Smooth muscle cell (in vitro differentiated cells): ENCODE measurements around the gene SNCB. TPM values are rescaled to one million over a fixed set of nuclear protein-coding genes. Genes with fewer than 3 reads are reported as not detected.

Experiments
- DNase-seq: peaks from one replicate; lab custom pipeline; 2025; ENCODE audit not compliant: unreplicated experiment; lab: John Stamatoyannopoulos, UW
- H2AFZ ChIP-seq: fragments of 200-600 bp; sonication (generic); 2 replicates; pipeline ENCODE4 v1.6.0; 2016; ENCODE audit warnings: antibody characterized with exemption, low read depth, mild to moderate bottlenecking
- H3F3A ChIP-seq: fragments of 200-600 bp; sonication (generic); 2 replicates; pipeline ENCODE4 v1.6.0; 2017; ENCODE audit warnings: antibody characterized with exemption, low read depth
- H3K27ac ChIP-seq: fragments of 200-600 bp; sonication (generic); 2 replicates; pipeline ENCODE4 v1.5.1; 2016; ENCODE audit warnings: low read depth, mild to moderate bottlenecking
- H3K27me3 ChIP-seq: fragments of 200-600 bp; sonication (generic); 2 replicates; pipeline ENCODE4 v1.6.1; 2016; ENCODE audit warnings: low read depth, mild to moderate bottlenecking
- H3K36me3 ChIP-seq: fragments of 200-600 bp; sonication (generic); 2 replicates; pipeline ENCODE4 v1.5.1; 2016; ENCODE audit warnings: low read depth
- H3K4me1 ChIP-seq: fragments of 200-600 bp; sonication (generic); 2 replicates; pipeline ENCODE4 v1.5.1; 2016; ENCODE audit warnings: low read depth
- H3K4me2 ChIP-seq: fragments of 200-600 bp; sonication (generic); 2 replicates; pipeline ENCODE4 v1.6.0; 2016; ENCODE audit warnings: mild to moderate bottlenecking
- H3K4me3 ChIP-seq: fragments of 200-600 bp; sonication (generic); 2 replicates; pipeline ENCODE4 v1.5.1; 2016; ENCODE audit warnings: mild to moderate bottlenecking
- H3K79me2 ChIP-seq: fragments of 200-600 bp; sonication (generic); 2 replicates; pipeline ENCODE4 v1.6.0; 2016; ENCODE audit warnings: low read depth, mild to moderate bottlenecking
- H3K9ac ChIP-seq: fragments of 200-600 bp; sonication (generic); 2 replicates; pipeline ENCODE4 v1.6.0; 2016; ENCODE audit warnings: low read depth
- H3K9me3 ChIP-seq: fragments of 200-600 bp; sonication (generic); replicated peaks from 2 replicates; pipeline ENCODE4 v1.5.1; 2016; ENCODE audit warnings: low read depth
- H4K20me1 ChIP-seq: fragments of 200-600 bp; sonication (generic); 2 replicates; pipeline ENCODE4 v1.6.0; 2016; ENCODE audit warnings: low read depth
- CTCF ChIP-seq: fragments of 200-600 bp; sonication (generic); IDR thresholded peaks from 2 replicates; pipeline ENCODE4 v1.5.1; 2017; ENCODE audit warnings: borderline replicate concordance, mild to moderate bottlenecking, antibody characterized with exemption; ENCODE audit not compliant: insufficient read depth, poor library complexity, severe bottlenecking
- WGBS: methylation state at CpG from one replicate; pipeline ENCODE4 v1.1.7; 2016; ENCODE audit warnings: low lambda C conversion rate; 5-methylcytosine and 5-hydroxymethylcytosine counted together
- polyA plus RNA-seq: library from polyadenylated mRNA; unstranded; fragments of >200 nt; fragmentation: Nextera tagmentation; extraction: Ambion mirVana; gene quantifications from 2 replicates; pipeline ENCODE4 v1.2.1, GENCODE V29; 2016
- total RNA-seq: library from RNA; depleted of rRNA; stranded (reverse); fragments of >200 nt; gene quantifications from 2 replicates; pipeline ENCODE4 v1.2.3, GENCODE V29; 2014

SNCB gene
- total and polyA plus RNA-seq, 2 experiments from 2014 or later: 0.45 to 0.55 TPM

GRCh38 chr5:176646049-176646706, 15.8 kb upstream of the SNCB start:
- TF ChIP-seq CTCF: no peak
- H3K4me2 ChIP-seq: no peak overlapping the region

GRCh38 chr5:176644878-176645670, 14.7 kb upstream of the SNCB start:
- peaks cover 14% of the 10 kb centered on the region for H4K20me1 ChIP-seq
- H2AFZ ChIP-seq: no peak overlapping the region
- H3K9ac ChIP-seq: no peak overlapping the region
- peaks cover 11% of the 10 kb centered on the region for H3K4me1 ChIP-seq
- H3K79me2 ChIP-seq: peaks cover 14% of the 10 kb centered on the region
- WGBS: 95% methylated on average over 20 of the region's 22 CpGs
- no peaks in the 10 kb centered on the region for H3K9me3 ChIP-seq
- no peak overlapping the region for H3K27ac ChIP-seq
- no peak overlapping the region for H3K4me2 ChIP-seq
- H3F3A ChIP-seq: no peaks in the 10 kb centered on the region
- H3K36me3 ChIP-seq: no peaks in the 10 kb centered on the region
- no peaks in the 10 kb centered on the region for H3K27me3 ChIP-seq
- H3K4me3 ChIP-seq: no peak overlapping the region
- DNase-seq: no peak
- TF ChIP-seq CTCF: no peak

More at GRCh38 chr5:176646049-176646706, 15.8 kb upstream of the SNCB start:
- Histone ChIP-seq H3K4me3 (no peak overlapping the region), H3K27ac (no peak overlapping the region), H3K9ac (no peak overlapping the region), H3K4me1 (peaks cover 11% of the 10 kb centered on the region), H3K27me3 (no peaks in the 10 kb centered on the region), H2AFZ (peak overlapping the region; percentile 6), H3K79me2 (peaks cover 14% of the 10 kb centered on the region), H3F3A (no peaks in the 10 kb centered on the region), H3K9me3 (no peaks in the 10 kb centered on the region), H4K20me1 (peaks cover 25% of the 10 kb centered on the region), H3K36me3 (no peaks in the 10 kb centered on the region)
- DNase-seq: no peak
- 91% methylated on average over 7 of the region's 7 CpGs for WGBS

GRCh38 chr5:176644294-176644693, 14.0 kb upstream of the SNCB start:
- DNase-seq: no peak
- no peak overlapping the region for H3K9ac ChIP-seq
- peaks cover 11% of the 10 kb centered on the region for H3K4me1 ChIP-seq
- H3K4me2 ChIP-seq: no peak overlapping the region
- WGBS: 77% methylated on average over 8 of the region's 9 CpGs
- no peak overlapping the region for H3K4me3 ChIP-seq
- H3K27ac ChIP-seq: no peak overlapping the region
- TF ChIP-seq CTCF: no peak
- H3K36me3 ChIP-seq: no peaks in the 10 kb centered on the region
- peaks cover 14% of the 10 kb centered on the region for H3K79me2 ChIP-seq
- H3K27me3 ChIP-seq: no peaks in the 10 kb centered on the region
- H4K20me1 ChIP-seq: peaks cover 7% of the 10 kb centered on the region
- H3F3A ChIP-seq: no peaks in the 10 kb centered on the region
- H2AFZ ChIP-seq: no peak overlapping the region
- H3K9me3 ChIP-seq: no peaks in the 10 kb centered on the region
